ENCODE measurements around the gene RNF222.
"Not testable (repeated sequence)": the region's sequence is repeated elsewhere in the genome, so short reads cannot be mapped to it uniquely, and the experiment has no call there.

The RNF222 gene

GRCh38 chr17:8382052-8382879 lies 15.4 kb downstream of the RNF222 start:
- peak; percentile 25 for DNase-seq (ENCODE audit: low spot score)

- DNase-seq (ENCODE audit: low spot score): no peak
Measured at GRCh38 chr17:8380049-8380448, 17.6 kb downstream of the RNF222 start.

- DNase-seq (ENCODE audit: low spot score): not testable (repeated sequence)
Measured at GRCh38 chr17:8378117-8378516, 19.5 kb downstream of the RNF222 start.

- no peak for DNase-seq (ENCODE audit: low spot score)
Measured at GRCh38 chr17:8377422-8377821, 20.2 kb downstream of the RNF222 start.

- DNase-seq (ENCODE audit: low spot score): peak; percentile 77
Measured at GRCh38 chr17:8376271-8377067, 21.2 kb downstream of the RNF222 start, which contains the start of gene KRABD2. Gene KRABD2 (minus strand): TSS chr17:8376704.

- DNase-seq (ENCODE audit: low spot score): peak; percentile 6
Measured at GRCh38 chr17:8375738-8376259, 21.8 kb downstream of the RNF222 start.

- not testable (repeated sequence) for DNase-seq (ENCODE audit: low spot score)
Measured at GRCh38 chr17:8373856-8374255, 23.8 kb downstream of the RNF222 start.

- no peak for DNase-seq (ENCODE audit: low spot score)
Measured at GRCh38 chr17:8372422-8372821, 25.2 kb downstream of the RNF222 start.

- DNase-seq (ENCODE audit: low spot score): no peak
Measured at GRCh38 chr17:8371786-8372185, 25.8 kb downstream of the RNF222 start.

GRCh38 chr17:8369944-8370343 lies 27.7 kb downstream of the RNF222 start:
- no peak for DNase-seq (ENCODE audit: low spot score)

GRCh38 chr17:8368193-8368592 lies 29.4 kb downstream of the RNF222 start:
- no peak for DNase-seq (ENCODE audit: low spot score)

GRCh38 chr17:8366231-8366630 lies 31.4 kb downstream of the RNF222 start:
- no peak for DNase-seq (ENCODE audit: low spot score)

- DNase-seq (ENCODE audit: low spot score): no peak
Measured at GRCh38 chr17:8365143-8365542, 32.5 kb downstream of the RNF222 start.

GRCh38 chr17:8362651-8363332 lies 34.8 kb downstream of the RNF222 start:
- no peak for DNase-seq (ENCODE audit: low spot score)

- DNase-seq (ENCODE audit: low spot score): no peak
Measured at GRCh38 chr17:8360751-8361150, 36.9 kb downstream of the RNF222 start.

GRCh38 chr17:8360260-8360659 lies 37.4 kb downstream of the RNF222 start:
- no peak for DNase-seq (ENCODE audit: low spot score)

- DNase-seq (ENCODE audit: low spot score): no peak
Measured at GRCh38 chr17:8359769-8360168, 37.9 kb downstream of the RNF222 start.

- DNase-seq (ENCODE audit: low spot score): no peak
Measured at GRCh38 chr17:8357910-8358309, 39.7 kb downstream of the RNF222 start.

GRCh38 chr17:8354236-8354635 lies 43.4 kb downstream of the RNF222 start:
- DNase-seq (ENCODE audit: low spot score): no peak

- no peak for DNase-seq (ENCODE audit: low spot score)
Measured at GRCh38 chr17:8353736-8354135, 43.9 kb downstream of the RNF222 start.

GRCh38 chr17:8350339-8350738 lies 47.3 kb downstream of the RNF222 start:
- no peak for DNase-seq (ENCODE audit: low spot score)

- DNase-seq (ENCODE audit: low spot score): not testable (repeated sequence)
Measured at GRCh38 chr17:8347001-8347400, 50.6 kb downstream of the RNF222 start.

Data from NAMALWA (cell line).